GM12864 (cell line): ENCODE data around the gene PRR15.

Experiments used
- DNase-seq: peaks from one replicate; pipeline ENCODE4 v3.0.0-alpha.2; 2011; ENCODE audit warnings: low read depth
- H3K4me3 ChIP-seq: 2 replicates; pipeline ENCODE4 v1.5.1; 2011; ENCODE audit warnings: mild to moderate bottlenecking, low read depth, low read length, control low read depth
- TF ChIP-seq, protein P1 (sequence below): IDR thresholded peaks from 2 replicates; pipeline ENCODE4 v1.5.1; 2011; ENCODE audit warnings: low read depth, mild to moderate bottlenecking, moderate library complexity, low read length, control low read depth, inconsistent platforms; ENCODE audit errors: missing control alignments

The PRR15 gene

DNA sequence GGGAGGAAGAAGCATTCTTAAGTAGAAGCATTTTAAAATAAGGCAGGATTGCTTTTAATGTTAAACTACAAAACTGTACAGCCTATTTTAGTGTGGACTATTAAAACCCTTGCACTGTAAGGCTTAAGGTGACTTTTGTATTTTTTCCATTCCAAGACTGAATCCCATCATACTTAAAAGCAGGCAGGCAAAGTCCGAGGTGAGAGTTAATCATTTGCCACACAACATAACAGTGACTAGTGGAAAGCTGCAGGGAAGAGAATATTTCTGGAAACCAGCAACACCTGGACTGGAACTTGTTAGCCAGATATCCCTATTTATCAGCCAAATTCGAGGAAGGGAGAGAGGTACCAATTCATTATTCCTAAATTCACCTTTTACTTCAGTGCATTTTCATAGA, 3.5 kb downstream of the PRR15 start:
- TF ChIP-seq, protein P1, sequence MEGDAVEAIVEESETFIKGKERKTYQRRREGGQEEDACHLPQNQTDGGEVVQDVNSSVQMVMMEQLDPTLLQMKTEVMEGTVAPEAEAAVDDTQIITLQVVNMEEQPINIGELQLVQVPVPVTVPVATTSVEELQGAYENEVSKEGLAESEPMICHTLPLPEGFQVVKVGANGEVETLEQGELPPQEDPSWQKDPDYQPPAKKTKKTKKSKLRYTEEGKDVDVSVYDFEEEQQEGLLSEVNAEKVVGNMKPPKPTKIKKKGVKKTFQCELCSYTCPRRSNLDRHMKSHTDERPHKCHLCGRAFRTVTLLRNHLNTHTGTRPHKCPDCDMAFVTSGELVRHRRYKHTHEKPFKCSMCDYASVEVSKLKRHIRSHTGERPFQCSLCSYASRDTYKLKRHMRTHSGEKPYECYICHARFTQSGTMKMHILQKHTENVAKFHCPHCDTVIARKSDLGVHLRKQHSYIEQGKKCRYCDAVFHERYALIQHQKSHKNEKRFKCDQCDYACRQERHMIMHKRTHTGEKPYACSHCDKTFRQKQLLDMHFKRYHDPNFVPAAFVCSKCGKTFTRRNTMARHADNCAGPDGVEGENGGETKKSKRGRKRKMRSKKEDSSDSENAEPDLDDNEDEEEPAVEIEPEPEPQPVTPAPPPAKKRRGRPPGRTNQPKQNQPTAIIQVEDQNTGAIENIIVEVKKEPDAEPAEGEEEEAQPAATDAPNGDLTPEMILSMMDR: no peak
- no peak for DNase-seq
- H3K4me3 ChIP-seq: no peak overlapping the region

DNA sequence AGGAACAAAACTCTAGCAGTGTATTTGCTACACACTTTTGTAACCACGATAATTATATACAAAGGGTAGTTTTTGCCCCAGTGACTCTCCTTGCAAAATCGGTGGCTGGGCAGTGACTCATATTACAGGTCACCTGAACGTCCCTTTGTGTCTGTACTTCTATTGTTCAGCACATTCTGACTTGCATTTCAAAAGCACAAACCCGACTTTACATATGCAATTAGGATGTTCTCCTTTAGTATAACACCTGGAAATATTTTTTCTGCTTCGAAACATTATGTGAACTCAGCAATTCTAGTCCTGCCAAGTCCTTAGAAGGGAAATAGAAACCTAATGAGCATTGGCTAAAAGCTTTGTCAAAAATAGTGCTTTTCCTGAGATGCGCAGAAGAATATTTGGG, 6.0 kb downstream of the PRR15 start:
- TF ChIP-seq, protein P1: no peak
- no peak for DNase-seq
- no peak overlapping the region for H3K4me3 ChIP-seq

DNA sequence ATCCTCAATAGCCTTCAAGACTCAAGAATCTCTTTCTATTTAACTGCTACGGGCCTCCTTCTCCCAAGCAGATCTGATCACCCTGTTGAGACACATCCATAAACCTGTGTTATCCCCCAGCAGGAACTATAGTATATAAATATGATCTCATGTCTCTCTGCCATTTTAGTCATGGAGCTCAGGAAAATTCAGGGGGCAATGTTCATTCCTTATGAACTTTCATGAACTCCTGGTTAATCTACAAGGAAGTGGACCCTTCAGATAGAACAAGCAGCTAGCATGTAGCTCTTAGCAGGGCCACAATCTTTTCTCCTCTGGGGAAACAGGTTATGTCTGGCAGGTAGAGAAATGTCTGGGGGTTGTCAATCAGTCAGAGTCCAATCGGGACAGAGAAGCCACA, 8.9 kb downstream of the PRR15 start:
- TF ChIP-seq, protein P1: no peak
- no peak overlapping the region for H3K4me3 ChIP-seq
- no peak for DNase-seq

- no peak for DNase-seq
- H3K4me3 ChIP-seq: no peak overlapping the region
- TF ChIP-seq, protein P1: no peak
Observed at GRCh38 chr7:29573567-29573966, 9.9 kb downstream of the PRR15 start.

- DNase-seq: no peak
- H3K4me3 ChIP-seq: no peak overlapping the region
- TF ChIP-seq, protein P1: no peak
Observed at GRCh38 chr7:29574659-29575058, 11.0 kb downstream of the PRR15 start.

DNA sequence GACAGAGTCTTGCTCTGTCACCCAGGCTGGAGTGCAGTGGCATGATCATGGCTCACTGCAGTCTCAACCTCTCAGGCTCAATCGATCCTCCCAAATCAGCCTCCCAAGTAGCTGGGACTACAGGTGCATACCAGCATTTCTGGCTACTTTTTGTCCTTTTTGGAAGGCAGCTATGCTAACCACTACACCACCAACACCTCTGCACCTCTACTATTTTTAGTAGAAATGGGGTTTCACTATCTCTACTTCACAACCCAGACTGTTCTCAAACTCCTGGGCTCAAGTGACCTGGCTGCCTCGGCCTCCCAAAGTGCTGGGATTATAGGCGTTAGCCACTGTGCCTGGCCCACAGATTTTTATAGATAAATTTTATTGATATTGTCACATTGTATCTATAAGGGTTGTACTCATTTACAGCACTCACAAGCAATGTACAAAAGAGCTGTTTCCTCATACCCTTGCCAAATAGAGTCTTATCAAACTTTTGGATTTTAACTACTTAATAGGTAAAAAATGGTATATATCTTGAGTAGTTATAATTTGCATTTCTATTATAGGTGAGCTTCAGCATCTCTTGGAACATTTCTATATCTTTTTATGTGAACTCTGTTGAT, 23.7 kb downstream of the PRR15 start:
- TF ChIP-seq, protein P1: no peak
- no peak overlapping the region for H3K4me3 ChIP-seq
- DNase-seq: no peak

GRCh38 chr7:29588212-29588611, 24.6 kb downstream of the PRR15 start:
- TF ChIP-seq, protein P1: no peak
- H3K4me3 ChIP-seq: no peak overlapping the region
- DNase-seq: no peak
